ENCODE data around the gene ELF1.
"Not testable (repeated sequence)": the region's sequence is repeated elsewhere in the genome, so short reads cannot be mapped to it uniquely, and the experiment has no call there.

Gene ELF1

GRCh38 chr13:41040584-41041334 is 21.6 kb upstream of the ELF1 start:
- DNase-seq = no peak

GRCh38 chr13:41039746-41040145 is 20.6 kb upstream of the ELF1 start:
- no peak for DNase-seq

- not testable (repeated sequence) for DNase-seq
Measured at GRCh38 chr13:41036557-41036956, 17.4 kb upstream of the ELF1 start.

- DNase-seq = no peak
Measured at GRCh38 chr13:41034881-41035280, 15.8 kb upstream of the ELF1 start.

GRCh38 chr13:41034382-41034781 is 15.3 kb upstream of the ELF1 start:
- DNase-seq = no peak

GRCh38 chr13:41032691-41033376 is 13.7 kb upstream of the ELF1 start:
- DNase-seq = no peak

GRCh38 chr13:41029629-41030028 is 10.5 kb upstream of the ELF1 start:
- DNase-seq = no peak

- DNase-seq = no peak
Measured at GRCh38 chr13:41028051-41028450, 8.9 kb upstream of the ELF1 start.

GRCh38 chr13:41026788-41027187 is 7.7 kb upstream of the ELF1 start:
- no peak for DNase-seq

- DNase-seq = no peak
Measured at GRCh38 chr13:41025518-41025917, 6.4 kb upstream of the ELF1 start.

GRCh38 chr13:41019578-41020347 is 647 bp upstream of the ELF1 start:
- DNase-seq = no peak

- DNase-seq = no peak
Measured at GRCh38 chr13:41018602-41018948, 541 bp downstream of the ELF1 start.

- no peak for DNase-seq
Measured at GRCh38 chr13:41017817-41018601, 1.1 kb downstream of the ELF1 start.

GRCh38 chr13:41017159-41017558 is 2.0 kb downstream of the ELF1 start:
- DNase-seq = no peak

GRCh38 chr13:41015920-41016319 is 3.2 kb downstream of the ELF1 start:
- DNase-seq = no peak

- DNase-seq = no peak
Measured at GRCh38 chr13:41013835-41014234, 5.3 kb downstream of the ELF1 start.

GRCh38 chr13:41012536-41012935 is 6.6 kb downstream of the ELF1 start:
- no peak for DNase-seq

GRCh38 chr13:41011382-41011956 is 7.6 kb downstream of the ELF1 start:
- DNase-seq = no peak

GRCh38 chr13:41008349-41008980 is 10.7 kb downstream of the ELF1 start:
- DNase-seq = no peak

GRCh38 chr13:41007744-41008128 is 11.4 kb downstream of the ELF1 start:
- peak; percentile 5 for DNase-seq

- DNase-seq = no peak
Measured at GRCh38 chr13:41006978-41007743, 12.0 kb downstream of the ELF1 start.

Measured in NK-92 treated with Interleukin-12 subunit alpha and Interleukin-12 subunit beta, amount 100 ng/mL, for 24 hours (cell line).